ENCODE measurements around the gene CD247.

CD247 gene

GRCh38 chr1:167453123-167453522 is 65.2 kb downstream of the CD247 start:
- no peak for ATAC-seq
- TF ChIP-seq TCF4 (CRISPR knock-in tag; IDR thresholded peaks at IDR 0.05; ENCODE audit: borderline replicate concordance), result no peak
- no peak for TF ChIP-seq PATZ1 (CRISPR knock-in tag; IDR thresholded peaks at IDR 0.05; ENCODE audit: borderline replicate concordance)
- no peak for TF ChIP-seq PPARA (CRISPR knock-in tag; IDR thresholded peaks at IDR 0.05; ENCODE audit: borderline replicate concordance)
- no peak for TF ChIP-seq CSRNP3 (CRISPR knock-in tag; IDR thresholded peaks at IDR 0.05)
- no peak for TF ChIP-seq ZNF565 (CRISPR knock-in tag; conservative IDR thresholded peaks at IDR 0.05; ENCODE audit: low read depth)
- TF ChIP-seq POU6F1 (CRISPR knock-in tag; IDR thresholded peaks at IDR 0.05; ENCODE audit: borderline replicate concordance, low read depth), result no peak
- no peak for TF ChIP-seq GLIS3 (CRISPR knock-in tag; IDR thresholded peaks at IDR 0.05)
- TF ChIP-seq BACH2 (CRISPR knock-in tag; IDR thresholded peaks at IDR 0.05; ENCODE audit: borderline replicate concordance), result no peak
- TF ChIP-seq RARB (CRISPR knock-in tag; IDR thresholded peaks at IDR 0.05), result no peak
- no peak for TF ChIP-seq OSR1 (CRISPR knock-in tag; IDR thresholded peaks at IDR 0.05)
- no peak for TF ChIP-seq ZC3H10 (CRISPR knock-in tag; IDR thresholded peaks at IDR 0.05)
- no peak for TF ChIP-seq ESRRG (CRISPR knock-in tag; IDR thresholded peaks at IDR 0.05)
- TF ChIP-seq CSDC2 (CRISPR knock-in tag; IDR thresholded peaks at IDR 0.05), result no peak
- TF ChIP-seq CREB5 (CRISPR knock-in tag; IDR thresholded peaks at IDR 0.05; ENCODE audit: low read depth), result no peak
- no peak for TF ChIP-seq ZNF8 (CRISPR knock-in tag; IDR thresholded peaks at IDR 0.05)
- TF ChIP-seq ARNTL (CRISPR knock-in tag; IDR thresholded peaks at IDR 0.05; ENCODE audit: borderline replicate concordance, low read depth), result no peak
- TF ChIP-seq SNAI2 (CRISPR knock-in tag; IDR thresholded peaks at IDR 0.05), result no peak
- TF ChIP-seq ZFP3 (CRISPR knock-in tag; IDR thresholded peaks at IDR 0.05), result no peak

GRCh38 chr1:167452483-167452882 is 65.8 kb downstream of the CD247 start:
- ATAC-seq, result no peak
- TF ChIP-seq ARNTL (CRISPR knock-in tag; IDR thresholded peaks at IDR 0.05; ENCODE audit: borderline replicate concordance, low read depth) (no peak), POU6F1 (CRISPR knock-in tag; IDR thresholded peaks at IDR 0.05; ENCODE audit: borderline replicate concordance, low read depth) (no peak), SNAI2 (CRISPR knock-in tag; IDR thresholded peaks at IDR 0.05) (no peak), ZNF70 (CRISPR knock-in tag; IDR thresholded peaks at IDR 0.05) (no peak), ZFP30 (CRISPR knock-in tag; IDR thresholded peaks at IDR 0.05) (no peak), CSDC2 (CRISPR knock-in tag; IDR thresholded peaks at IDR 0.05) (no peak), ZNF8 (CRISPR knock-in tag; IDR thresholded peaks at IDR 0.05) (no peak), TSHZ2 (CRISPR knock-in tag; IDR thresholded peaks at IDR 0.05) (no peak), GLIS3 (CRISPR knock-in tag; IDR thresholded peaks at IDR 0.05) (no peak), CREB5 (CRISPR knock-in tag; IDR thresholded peaks at IDR 0.05; ENCODE audit: low read depth) (no peak), PATZ1 (CRISPR knock-in tag; IDR thresholded peaks at IDR 0.05; ENCODE audit: borderline replicate concordance) (no peak), CSRNP3 (CRISPR knock-in tag; IDR thresholded peaks at IDR 0.05) (no peak), TCF4 (CRISPR knock-in tag; IDR thresholded peaks at IDR 0.05; ENCODE audit: borderline replicate concordance) (no peak), ZC3H10 (CRISPR knock-in tag; IDR thresholded peaks at IDR 0.05) (no peak)
